Measurements from ENCODE around the gene RFC4.
"Not testable (repeated sequence)": the region's sequence is repeated elsewhere in the genome, so short reads cannot be mapped to it uniquely, and the experiment has no call there.

The RFC4 gene

DNA sequence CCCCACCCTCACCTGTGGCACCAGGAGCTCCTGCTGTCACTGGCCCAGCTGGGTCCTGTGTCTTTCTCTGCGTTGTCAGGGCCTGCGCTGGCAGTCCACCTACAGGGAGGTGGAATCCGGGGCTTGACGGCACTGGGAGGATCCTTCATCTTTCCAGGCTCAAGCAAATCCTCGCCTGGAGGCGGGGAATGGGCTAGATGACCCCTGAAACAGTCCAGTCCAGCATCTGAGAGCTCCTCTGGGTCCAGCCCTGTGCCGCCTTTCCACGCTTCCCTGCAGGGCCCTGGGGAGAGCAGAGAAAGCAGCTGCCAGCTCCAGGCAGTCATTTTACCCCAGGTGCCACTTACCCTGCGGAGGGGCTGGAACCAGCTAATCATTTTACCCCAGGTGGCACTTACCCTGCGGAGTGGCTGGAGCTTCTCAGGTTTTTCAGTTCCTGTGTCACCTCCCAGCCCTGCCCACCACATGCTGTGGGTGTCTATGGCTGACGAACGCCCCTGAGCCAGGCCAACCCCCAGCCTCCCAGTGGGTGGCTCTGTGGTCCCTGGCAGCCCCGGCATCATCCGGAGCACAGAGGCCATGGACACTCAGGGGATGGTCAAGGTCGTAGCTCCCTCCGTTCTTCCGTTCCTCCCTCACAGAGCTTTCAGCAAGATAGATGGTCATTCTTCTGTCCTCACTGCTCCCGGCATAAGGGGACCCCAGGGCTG, 18.3 kb upstream of the RFC4 start:
- DNase-seq = no peak

DNA sequence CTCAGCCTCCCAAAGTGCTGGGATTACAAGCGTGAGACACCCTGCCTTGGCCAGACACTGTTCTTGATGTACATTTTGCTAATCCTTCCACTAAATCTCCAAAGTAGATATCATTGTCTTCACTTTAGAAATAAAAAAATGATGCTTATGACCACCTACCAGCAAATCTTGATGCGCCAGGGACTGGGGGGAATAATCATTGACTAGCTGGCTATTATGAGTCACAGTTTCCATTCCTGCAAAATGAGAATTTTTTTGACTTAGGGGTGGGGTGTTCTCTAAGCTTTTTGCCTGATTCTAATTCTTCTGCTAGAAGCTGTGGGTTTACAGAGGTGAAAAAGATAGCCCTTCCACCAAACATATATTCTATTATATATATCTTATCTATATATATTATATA, 17.1 kb upstream of the RFC4 start:
- no peak for DNase-seq

DNA sequence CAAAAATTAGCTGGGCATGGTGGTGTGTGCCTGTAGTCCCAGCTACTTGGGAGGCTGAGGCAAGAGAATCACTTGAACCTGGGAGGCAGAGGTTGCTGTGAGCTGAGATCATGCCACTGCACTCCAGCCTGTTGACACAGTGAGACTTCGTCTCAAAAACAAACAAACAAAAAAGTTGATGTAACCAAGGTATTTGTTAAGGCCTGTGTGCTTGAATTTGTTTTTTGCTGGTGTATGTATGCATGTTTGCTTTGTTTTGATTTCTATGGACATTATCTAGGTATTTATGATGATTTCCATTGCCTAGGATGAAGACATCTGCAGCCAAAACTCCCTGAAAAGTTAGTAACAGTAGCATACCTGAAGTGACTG, 16.1 kb upstream of the RFC4 start:
- DNase-seq = not testable (repeated sequence)

DNA sequence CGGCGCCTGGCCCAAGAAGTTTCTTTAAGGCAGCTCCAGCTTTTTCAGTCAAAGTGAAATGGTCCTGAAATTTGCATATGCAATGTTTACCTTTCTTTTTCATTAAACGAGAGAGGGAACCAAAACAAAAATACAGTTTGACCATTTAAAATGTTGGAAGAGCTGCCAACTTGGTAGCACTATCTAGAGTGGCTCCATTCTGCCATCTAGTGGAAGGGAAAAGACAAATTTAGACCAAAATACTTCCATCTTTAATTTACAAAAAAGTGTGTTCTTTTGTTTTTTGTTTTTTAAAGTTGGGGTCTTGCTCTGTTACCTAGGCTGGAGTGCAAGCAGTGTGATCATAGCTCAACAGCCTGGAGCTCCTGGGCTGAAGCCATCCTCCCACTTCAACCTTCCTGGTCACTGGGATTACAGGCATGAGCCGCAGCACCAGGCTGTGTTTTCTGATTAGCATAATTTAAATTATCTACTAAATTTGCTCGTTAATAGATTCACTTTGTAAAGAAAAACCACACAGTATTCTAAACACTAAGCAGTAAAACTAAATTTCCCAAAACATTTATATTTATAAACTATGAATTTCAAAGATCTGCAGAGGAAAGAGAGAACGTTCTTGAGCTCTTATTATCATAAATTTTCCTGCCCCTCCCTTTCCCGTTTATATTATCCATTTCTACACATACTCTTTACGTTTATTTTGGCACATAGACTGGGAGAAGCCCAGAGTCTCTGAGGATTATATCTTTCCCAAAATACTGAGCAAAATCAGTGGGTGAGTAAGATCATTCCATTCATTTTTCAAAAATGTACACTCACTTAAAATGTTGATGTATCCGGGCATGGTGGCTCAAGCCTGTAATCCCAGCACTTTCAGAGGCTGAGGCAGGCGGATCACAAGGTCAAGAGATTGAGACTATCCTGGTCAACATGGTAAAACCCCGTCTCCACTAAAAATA, 15.4 kb upstream of the RFC4 start:
- peak in 1 of 5 donors; percentile 59 for DNase-seq

GRCh38 chr3:186818956-186819355, 12.7 kb upstream of the RFC4 start:
- no peak for DNase-seq

- no peak for DNase-seq
Observed at GRCh38 chr3:186818516-186818915, 12.2 kb upstream of the RFC4 start.

DNA sequence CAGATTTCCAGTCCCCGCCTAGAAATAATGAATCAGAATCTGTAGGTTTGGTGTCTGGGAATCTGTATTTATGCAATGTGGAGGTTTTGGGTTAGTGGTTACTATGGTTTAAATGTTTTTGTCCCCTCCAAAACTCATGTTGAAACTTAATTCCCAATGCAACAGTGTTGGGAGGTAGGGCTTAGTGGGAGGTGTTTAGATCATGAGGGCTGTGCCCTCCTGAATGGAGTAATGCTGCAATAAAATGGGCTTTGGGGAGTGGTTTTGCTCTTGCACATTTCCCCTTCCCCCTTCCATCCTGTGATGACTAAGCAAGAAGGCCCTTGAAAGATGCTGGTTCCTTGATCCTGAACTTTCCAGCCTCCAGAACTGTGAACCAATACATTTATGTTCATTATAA, 9.2 kb upstream of the RFC4 start:
- no peak for DNase-seq

- no peak for DNase-seq
Observed at GRCh38 chr3:186814100-186814499, 7.8 kb upstream of the RFC4 start.

GRCh38 chr3:186811313-186811712, 5.0 kb upstream of the RFC4 start:
- DNase-seq = not testable (repeated sequence)

GRCh38 chr3:186810336-186810996, 4.2 kb upstream of the RFC4 start:
- no peak for DNase-seq

DNA sequence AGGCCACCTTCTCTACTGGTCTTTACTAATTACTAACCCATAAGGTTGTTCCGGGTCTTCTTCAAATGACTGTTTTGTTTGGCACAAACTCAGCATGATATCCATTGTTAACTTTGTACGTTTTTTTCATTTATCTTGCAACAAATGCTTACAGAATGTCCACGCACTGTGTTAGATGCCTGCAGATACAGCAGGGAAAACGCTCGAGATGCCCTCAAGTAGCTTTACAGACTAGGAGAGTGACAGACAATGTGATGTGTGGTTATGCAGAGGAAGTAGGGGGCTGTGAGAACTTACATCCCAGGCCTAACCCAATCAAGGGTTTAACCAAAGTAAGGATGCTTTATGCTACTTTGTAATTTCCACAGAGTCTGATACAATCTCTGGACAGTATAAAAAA, 949 bp upstream of the RFC4 start:
- no peak for DNase-seq

GRCh38 chr3:186803447-186803846, 2.8 kb downstream of the RFC4 start:
- not testable (repeated sequence) for DNase-seq

- DNase-seq = no peak
Observed at GRCh38 chr3:186802701-186803100, 3.6 kb downstream of the RFC4 start.

- DNase-seq = peak in 1 of 5 donors; percentile 38
Observed at GRCh38 chr3:186800285-186800684, 6.0 kb downstream of the RFC4 start.

DNA sequence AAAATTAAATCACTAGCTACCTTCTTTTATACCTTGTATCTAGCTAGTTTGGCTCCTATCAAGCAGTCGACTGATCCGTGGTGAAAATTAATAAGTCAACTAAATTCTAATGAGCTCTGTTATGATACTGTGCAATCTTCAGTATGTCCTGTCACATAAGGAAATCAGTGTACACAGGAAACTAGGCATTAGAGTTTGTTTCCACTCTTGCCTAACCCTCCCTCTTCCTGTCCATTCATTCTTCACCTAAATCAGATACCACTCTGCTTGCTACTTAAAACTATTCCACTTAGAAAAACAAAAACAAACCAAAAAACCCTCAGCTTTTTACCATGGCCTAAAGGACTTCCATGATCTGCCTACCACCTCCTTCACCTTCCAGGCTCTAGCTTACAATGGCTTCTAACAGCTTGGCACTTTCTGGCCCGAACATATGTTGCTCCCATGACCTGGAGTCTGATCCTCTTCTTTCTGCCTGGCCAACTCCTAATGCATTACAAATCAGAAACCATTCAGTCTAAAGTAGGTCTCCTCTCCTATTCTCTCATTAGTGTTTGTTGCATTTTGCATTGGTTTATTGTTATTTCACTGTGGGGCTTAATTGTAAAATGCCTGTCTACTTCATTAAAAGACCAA, 7.9 kb downstream of the RFC4 start:
- DNase-seq = peak in 1 of 5 donors; percentile 33

GRCh38 chr3:186790261-186790981, 15.9 kb downstream of the RFC4 start:
- peak in 1 of 5 donors; percentile 6 for DNase-seq

GRCh38 chr3:186789554-186790260, 16.6 kb downstream of the RFC4 start:
- DNase-seq = peak in 1 of 5 donors; percentile 6

- DNase-seq = peak in 1 of 5 donors; percentile 14
Observed at GRCh38 chr3:186788482-186789370, 17.6 kb downstream of the RFC4 start.

- no peak for DNase-seq
Observed at GRCh38 chr3:186787642-186788481, 18.4 kb downstream of the RFC4 start.

All from T-helper 1 cell (primary cell).